ENCODE data around the gene LMBR1. TPM values are rescaled to one million over a fixed set of nuclear protein-coding genes. Genes with fewer than 3 reads are reported as not detected.
A peak's percentile ranks its signal among the peaks of the same experiment; 100 is the strongest.

The LMBR1 gene
- total and polyA plus RNA-seq, 2 of the 13 experiments (the other 11 are each of a cell fraction or from before 2014, with no cell fraction given) = 20.9 to 39.6 TPM

- TF ChIP-seq ARID4A (CRISPR knock-in tag; IDR thresholded peaks at IDR 0.05; ENCODE audit: borderline replicate concordance) = no peak
- TF ChIP-seq NKX3-1 (CRISPR knock-in tag; IDR thresholded peaks at IDR 0.05) = peak; percentile 86
- TF ChIP-seq KDM2A (CRISPR knock-in tag; IDR thresholded peaks at IDR 0.05; ENCODE audit: borderline replicate concordance, low read depth) = no peak
- no peak for TF ChIP-seq ZFP36L1 (CRISPR knock-in tag; IDR thresholded peaks at IDR 0.05)
- no peak for TF ChIP-seq PAX8 (CRISPR knock-in tag; IDR thresholded peaks at IDR 0.05; ENCODE audit: borderline replicate concordance)
- no peak for TF ChIP-seq ZNF816 (CRISPR knock-in tag; IDR thresholded peaks at IDR 0.05; ENCODE audit: borderline replicate concordance)
- peak; percentile 74 for TF ChIP-seq NR2F6 (IDR thresholded peaks at IDR 0.05)
- peak; percentile 60 for TF ChIP-seq NR2F6 (CRISPR knock-in tag; IDR thresholded peaks at IDR 0.05)
- peak; percentile 92 for TF ChIP-seq SATB2 (CRISPR knock-in tag; IDR thresholded peaks at IDR 0.05)
- no peak for TF ChIP-seq MIER3 (CRISPR knock-in tag; IDR thresholded peaks at IDR 0.05; ENCODE audit: borderline replicate concordance)
- TF ChIP-seq TCF7 (IDR thresholded peaks at IDR 0.05; ENCODE audit: low read depth) = peak; percentile 71
- no peak for TF ChIP-seq TERF1 (CRISPR knock-in tag; IDR thresholded peaks at IDR 0.05)
- TF ChIP-seq U2AF1 (optimal IDR thresholded peaks at IDR 0.05; ENCODE audit: low read depth, low read length) = no peak
- TF ChIP-seq EP300 (IDR thresholded peaks at IDR 0.05; ENCODE audit: low read depth in 2 of 2, low read length in 2 of 2) = peak in 1 of 2 experiments; percentile 67; a peak in 2 of 4 replicates
- TF ChIP-seq EP300 (CRISPR knock-in tag; IDR thresholded peaks at IDR 0.05; ENCODE audit: borderline replicate concordance) = no peak
- TF ChIP-seq ETV5 (CRISPR knock-in tag; IDR thresholded peaks at IDR 0.05; ENCODE audit: borderline replicate concordance) = no peak
- TF ChIP-seq ZNF619 (CRISPR knock-in tag; IDR thresholded peaks at IDR 0.05) = no peak
- no peak for TF ChIP-seq MAF1 (CRISPR knock-in tag; IDR thresholded peaks at IDR 0.05; ENCODE audit: borderline replicate concordance)
- TF ChIP-seq ZFP91 (CRISPR knock-in tag; IDR thresholded peaks at IDR 0.05; ENCODE audit: borderline replicate concordance) = no peak
- no peak for TF ChIP-seq ZNF577 (CRISPR knock-in tag; IDR thresholded peaks at IDR 0.05; ENCODE audit: borderline replicate concordance, low read depth)
- TF ChIP-seq XRCC5 (optimal IDR thresholded peaks at IDR 0.05; ENCODE audit: low read length) = no peak
- peak; percentile 47 for TF ChIP-seq ZGPAT (CRISPR knock-in tag; IDR thresholded peaks at IDR 0.05)
- TF ChIP-seq HHEX (CRISPR knock-in tag; IDR thresholded peaks at IDR 0.05) = peak; percentile 83
- TF ChIP-seq SP5 (CRISPR knock-in tag; IDR thresholded peaks at IDR 0.05; ENCODE audit: borderline replicate concordance, low read depth) = no peak
- TF ChIP-seq ZNF333 (CRISPR knock-in tag; IDR thresholded peaks at IDR 0.05; ENCODE audit: borderline replicate concordance) = no peak
Measured at GRCh38 chr7:156747718-156748117, 145.3 kb downstream of the LMBR1 start (continued).

Measured in HepG2 (cell line).